Panc1 (cell line): ENCODE results near the gene ABCB4. TPM values are rescaled to one million over a fixed set of nuclear protein-coding genes. Genes with fewer than 3 reads are reported as not detected.

Source experiments
- ATAC-seq: fragments of 200-7000 bp; cut with Tn5 transposase; 2 replicates; pipeline ENCODE4 v1.9.1; 2020; ENCODE audit warnings: mild to moderate bottlenecking, moderate library complexity
- BruUV-seq: library from RNA; stranded (reverse); fragments of 400-500 nt; replicated peaks from 2 replicates; lab custom pipeline; 2021; lab: Mats Ljungman, UMichigan
- CTCF ChIA-PET: fragments of 300-600 bp; sonication (Branson Sonifier 250); formaldehyde crosslinking; loops from one replicate; lab custom pipeline; 2022; ENCODE audit warnings: antibody characterized with exemption; lab: Charles Lee
- POLR2A ChIA-PET: fragments of 300-600 bp; sonication (Branson Sonifier 250); formaldehyde crosslinking; loops from one replicate; lab custom pipeline; 2022; ENCODE audit warnings: antibody characterized with exemption; lab: Charles Lee
- DNase-seq: peaks from one replicate; pipeline ENCODE4 v3.0.0-alpha.2; 2010; ENCODE audit warnings: low read depth, low spot score
- H3K27ac ChIP-seq: 2 replicates; pipeline ENCODE4 v1.5.1; 2011; ENCODE audit warnings: mild to moderate bottlenecking, low read length, inconsistent platforms
- H3K27me3 ChIP-seq: fragments of 200-500 bp; sonication (Bioruptor generic); 2 replicates; pipeline ENCODE4 v1.6.0; 2014; ENCODE audit warnings: low read length, inconsistent platforms; ENCODE audit not compliant: control insufficient read depth, insufficient read depth
- H3K36me3 ChIP-seq: fragments of 200-500 bp; sonication (Bioruptor generic); 2 replicates; pipeline ENCODE4 v1.5.1; 2014; ENCODE audit warnings: inconsistent platforms, mild to moderate bottlenecking, low read length, moderate library complexity; ENCODE audit not compliant: control insufficient read depth, insufficient read depth
- H3K4me1 ChIP-seq: 2 replicates; pipeline ENCODE4 v1.5.1; 2011; ENCODE audit warnings: inconsistent platforms, mild to moderate bottlenecking, low read length, moderate library complexity; ENCODE audit not compliant: control insufficient read depth, insufficient read depth
- H3K4me3 ChIP-seq, 2 experiments: 2 replicates each; pipeline ENCODE4 v1.5.1; 2011 to 2012; ENCODE audit warnings: low read depth in 2 of 2, low read length in 2 of 2, mild to moderate bottlenecking in 2 of 2, inconsistent platforms in 1 of 2, moderate library complexity in 1 of 2
- H3K9me3 ChIP-seq: fragments of 200-500 bp; sonication (Bioruptor generic); 2 replicates; pipeline ENCODE4 v1.5.1; 2014; ENCODE audit warnings: low read depth, mild to moderate bottlenecking, inconsistent platforms, low read length, moderate library complexity; ENCODE audit not compliant: control insufficient read depth, insufficient read depth
- POLR2AphosphoS5 ChIP-seq: IDR thresholded peaks from 2 replicates; pipeline ENCODE4 v1.6.1; 2012; ENCODE audit warnings: mild to moderate bottlenecking, low read depth, low read length, moderate library complexity
- SIN3A ChIP-seq: IDR thresholded peaks from 2 replicates; pipeline ENCODE4 v1.6.1; 2012; ENCODE audit warnings: low read depth, mild to moderate bottlenecking, low read length, moderate library complexity, borderline replicate concordance; ENCODE audit not compliant: insufficient read depth
- TCF7L2 ChIP-seq: IDR thresholded peaks from 2 replicates; pipeline ENCODE4 v1.6.1; 2011; ENCODE audit warnings: mild to moderate bottlenecking, low read depth, low read length, inconsistent platforms
- in situ Hi-C: cut with HindIII; loops from 2 replicates; pipeline ENCODE4 v1.10.0; 2016; ENCODE audit warnings: low sequenced_read_pairs, low pct_unique_long_range_greater_than_20kb
- intact Hi-C: fragments of 100-400 bp; cut with micrococcal nuclease; formaldehyde crosslinking; loops from one replicate; pipeline ENCODE4 v1.10.0; 2022; ENCODE audit not compliant: unreplicated experiment
- total RNA-seq: library from RNA; stranded (reverse); gene quantifications from one replicate; pipeline ENCODE4 v1.2.1, GENCODE V29; 2021; ENCODE audit not compliant: unreplicated experiment
- TF ChIP-seq, protein P1 (sequence below), 2 experiments: IDR thresholded peaks; 2 replicates each; pipeline ENCODE4 v1.6.1; 2011 to 2012; ENCODE audit warnings: low read depth in 2 of 2, control low read depth in 1 of 2, low read length in 1 of 2, mild to moderate bottlenecking in 1 of 2, moderate library complexity in 1 of 2; ENCODE audit not compliant: insufficient read depth in 1 of 2
- TF ChIP-seq, protein P2 (sequence below): fragments of 450-650 bp; IDR thresholded peaks from 2 replicates; pipeline ENCODE4 v1.5.1; 2017; ENCODE audit warnings: mild to moderate bottlenecking

ABCB4 gene
- total RNA-seq, 1 experiment from 2014 or later: 0.18 TPM

GRCh38 chr7:87479951-87480350 lies 4.5 kb upstream of the ABCB4 start:
- in situ Hi-C loops: no loop called here
- intact Hi-C loops: no loop called here
- DNase-seq: no peak
- H3K4me1 ChIP-seq: no peaks in the 10 kb centered on the region
- H3K27me3 ChIP-seq: peaks cover 20% of the 10 kb centered on the region
- POLR2A ChIA-PET: no interaction called here
- H3K27ac ChIP-seq: no peak overlapping the region
- no peak for ATAC-seq
- CTCF ChIA-PET: no interaction called here
- H3K4me3 ChIP-seq: no peak overlapping the region
- BruUV-seq: no TSS peak
- no peaks in the 10 kb centered on the region for H3K36me3 ChIP-seq
- no peaks in the 10 kb centered on the region for H3K9me3 ChIP-seq
- TF ChIP-seq POLR2AphosphoS5 (no peak), TCF7L2 (no peak)
- TF ChIP-seq, protein P1, sequence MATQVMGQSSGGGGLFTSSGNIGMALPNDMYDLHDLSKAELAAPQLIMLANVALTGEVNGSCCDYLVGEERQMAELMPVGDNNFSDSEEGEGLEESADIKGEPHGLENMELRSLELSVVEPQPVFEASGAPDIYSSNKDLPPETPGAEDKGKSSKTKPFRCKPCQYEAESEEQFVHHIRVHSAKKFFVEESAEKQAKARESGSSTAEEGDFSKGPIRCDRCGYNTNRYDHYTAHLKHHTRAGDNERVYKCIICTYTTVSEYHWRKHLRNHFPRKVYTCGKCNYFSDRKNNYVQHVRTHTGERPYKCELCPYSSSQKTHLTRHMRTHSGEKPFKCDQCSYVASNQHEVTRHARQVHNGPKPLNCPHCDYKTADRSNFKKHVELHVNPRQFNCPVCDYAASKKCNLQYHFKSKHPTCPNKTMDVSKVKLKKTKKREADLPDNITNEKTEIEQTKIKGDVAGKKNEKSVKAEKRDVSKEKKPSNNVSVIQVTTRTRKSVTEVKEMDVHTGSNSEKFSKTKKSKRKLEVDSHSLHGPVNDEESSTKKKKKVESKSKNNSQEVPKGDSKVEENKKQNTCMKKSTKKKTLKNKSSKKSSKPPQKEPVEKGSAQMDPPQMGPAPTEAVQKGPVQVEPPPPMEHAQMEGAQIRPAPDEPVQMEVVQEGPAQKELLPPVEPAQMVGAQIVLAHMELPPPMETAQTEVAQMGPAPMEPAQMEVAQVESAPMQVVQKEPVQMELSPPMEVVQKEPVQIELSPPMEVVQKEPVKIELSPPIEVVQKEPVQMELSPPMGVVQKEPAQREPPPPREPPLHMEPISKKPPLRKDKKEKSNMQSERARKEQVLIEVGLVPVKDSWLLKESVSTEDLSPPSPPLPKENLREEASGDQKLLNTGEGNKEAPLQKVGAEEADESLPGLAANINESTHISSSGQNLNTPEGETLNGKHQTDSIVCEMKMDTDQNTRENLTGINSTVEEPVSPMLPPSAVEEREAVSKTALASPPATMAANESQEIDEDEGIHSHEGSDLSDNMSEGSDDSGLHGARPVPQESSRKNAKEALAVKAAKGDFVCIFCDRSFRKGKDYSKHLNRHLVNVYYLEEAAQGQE (IDR thresholded peaks at IDR 0.05; ENCODE audit: insufficient read depth in 1 of 2, low read depth in 2 of 2, low read length in 1 of 2): no peak
- TF ChIP-seq, protein P2, sequence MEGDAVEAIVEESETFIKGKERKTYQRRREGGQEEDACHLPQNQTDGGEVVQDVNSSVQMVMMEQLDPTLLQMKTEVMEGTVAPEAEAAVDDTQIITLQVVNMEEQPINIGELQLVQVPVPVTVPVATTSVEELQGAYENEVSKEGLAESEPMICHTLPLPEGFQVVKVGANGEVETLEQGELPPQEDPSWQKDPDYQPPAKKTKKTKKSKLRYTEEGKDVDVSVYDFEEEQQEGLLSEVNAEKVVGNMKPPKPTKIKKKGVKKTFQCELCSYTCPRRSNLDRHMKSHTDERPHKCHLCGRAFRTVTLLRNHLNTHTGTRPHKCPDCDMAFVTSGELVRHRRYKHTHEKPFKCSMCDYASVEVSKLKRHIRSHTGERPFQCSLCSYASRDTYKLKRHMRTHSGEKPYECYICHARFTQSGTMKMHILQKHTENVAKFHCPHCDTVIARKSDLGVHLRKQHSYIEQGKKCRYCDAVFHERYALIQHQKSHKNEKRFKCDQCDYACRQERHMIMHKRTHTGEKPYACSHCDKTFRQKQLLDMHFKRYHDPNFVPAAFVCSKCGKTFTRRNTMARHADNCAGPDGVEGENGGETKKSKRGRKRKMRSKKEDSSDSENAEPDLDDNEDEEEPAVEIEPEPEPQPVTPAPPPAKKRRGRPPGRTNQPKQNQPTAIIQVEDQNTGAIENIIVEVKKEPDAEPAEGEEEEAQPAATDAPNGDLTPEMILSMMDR: no peak

DNA sequence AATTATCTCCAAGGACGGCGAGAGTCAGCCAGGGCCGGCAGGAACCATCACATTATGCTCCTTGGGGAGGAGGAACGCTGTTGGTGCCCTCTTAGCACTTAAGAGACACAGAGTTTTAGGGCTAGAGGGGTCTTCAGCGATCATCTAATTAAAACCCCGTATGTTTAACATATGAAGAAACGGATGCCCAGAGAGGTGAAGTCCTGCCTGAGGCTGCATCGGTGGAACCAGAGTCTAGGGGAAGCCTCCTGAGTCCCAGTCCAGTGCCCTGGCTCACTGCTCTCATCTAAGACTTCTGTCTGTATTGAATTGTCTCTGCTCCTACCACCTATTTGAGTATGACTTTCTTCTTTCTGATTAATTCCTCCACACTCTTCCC lies 688 bp upstream of the ABCB4 start:
- ChIA-PET CTCF (no interaction called here), POLR2A (no interaction called here)
- Histone ChIP-seq H3K27me3 (peaks cover 28% of the 10 kb centered on the region), H3K9me3 (no peaks in the 10 kb centered on the region), H3K4me1 (no peaks in the 10 kb centered on the region), H3K36me3 (no peaks in the 10 kb centered on the region), H3K4me3 (no peak overlapping the region; a peak in 1 of 4 replicates), H3K27ac (no peak overlapping the region)
- no TSS peak for BruUV-seq
- in situ Hi-C loops: no loop called here
- intact Hi-C loops: no loop called here
- ATAC-seq (0 out of 2 replicates have a peak, but pooled peaks have one; percentile 9), DNase-seq (no peak)
- no peak for TF ChIP-seq SIN3A

- ATAC-seq (no peak), DNase-seq (no peak)
- intact Hi-C loops: no loop called here
- Histone ChIP-seq H3K36me3 (no peaks in the 10 kb centered on the region), H3K27me3 (peaks cover 28% of the 10 kb centered on the region), H3K27ac (no peak overlapping the region), H3K4me1 (no peaks in the 10 kb centered on the region), H3K4me3 (peak overlapping the region in 1 of 2 experiments; percentile 33; a peak in 3 of 4 replicates), H3K9me3 (no peaks in the 10 kb centered on the region)
- TF ChIP-seq, protein P2: no peak
- 0 out of 2 replicates have a peak, but pooled peaks have one; percentile 38 for TF ChIP-seq TCF7L2
- ChIA-PET POLR2A (no interaction called here), CTCF (no interaction called here)
- BruUV-seq: no TSS peak
- in situ Hi-C loops: no loop called here
These were observed 734 bp downstream of the ABCB4 start for GRCh38 chr7:87474533-87475358.
